Retinal pigment epithelial cell (primary cell): ENCODE measurements around the gene DMD.

Source experiments
- DNase-seq: peaks from one replicate; pipeline ENCODE4 v3.0.0-alpha.2; 2010; ENCODE audit warnings: low read depth
- H3K4me3 ChIP-seq: 2 replicates; pipeline ENCODE4 v1.5.1; 2011; ENCODE audit warnings: mild to moderate bottlenecking, low read length, control low read depth, moderate library complexity
- TF ChIP-seq, protein P1 (sequence below): conservative IDR thresholded peaks from 2 replicates; pipeline ENCODE4 v1.5.1; 2011; ENCODE audit warnings: low read depth, low read length, control low read depth, inconsistent platforms

Gene DMD

DNA sequence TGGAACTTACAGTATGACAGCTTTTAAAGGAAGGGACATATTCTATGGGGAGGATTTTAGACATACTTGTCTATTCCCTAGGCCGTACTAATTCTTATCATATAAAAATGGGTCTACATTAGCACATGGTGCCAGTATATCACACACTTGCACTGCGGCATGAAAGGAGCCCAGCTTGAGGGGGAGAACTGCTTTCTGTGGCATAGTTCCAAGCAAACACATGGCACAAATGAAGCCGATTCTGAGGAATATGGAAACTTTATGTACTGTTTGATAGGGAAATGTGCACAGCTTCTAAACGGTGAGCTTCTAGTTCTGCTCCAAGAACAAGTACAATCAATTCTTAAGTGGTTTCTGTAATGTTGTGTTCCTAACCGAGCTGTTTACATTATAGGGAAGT is 1463.9 kb downstream of the DMD start:
- no peak for DNase-seq
- H3K4me3 ChIP-seq = no peak overlapping the region
- TF ChIP-seq, protein P1, sequence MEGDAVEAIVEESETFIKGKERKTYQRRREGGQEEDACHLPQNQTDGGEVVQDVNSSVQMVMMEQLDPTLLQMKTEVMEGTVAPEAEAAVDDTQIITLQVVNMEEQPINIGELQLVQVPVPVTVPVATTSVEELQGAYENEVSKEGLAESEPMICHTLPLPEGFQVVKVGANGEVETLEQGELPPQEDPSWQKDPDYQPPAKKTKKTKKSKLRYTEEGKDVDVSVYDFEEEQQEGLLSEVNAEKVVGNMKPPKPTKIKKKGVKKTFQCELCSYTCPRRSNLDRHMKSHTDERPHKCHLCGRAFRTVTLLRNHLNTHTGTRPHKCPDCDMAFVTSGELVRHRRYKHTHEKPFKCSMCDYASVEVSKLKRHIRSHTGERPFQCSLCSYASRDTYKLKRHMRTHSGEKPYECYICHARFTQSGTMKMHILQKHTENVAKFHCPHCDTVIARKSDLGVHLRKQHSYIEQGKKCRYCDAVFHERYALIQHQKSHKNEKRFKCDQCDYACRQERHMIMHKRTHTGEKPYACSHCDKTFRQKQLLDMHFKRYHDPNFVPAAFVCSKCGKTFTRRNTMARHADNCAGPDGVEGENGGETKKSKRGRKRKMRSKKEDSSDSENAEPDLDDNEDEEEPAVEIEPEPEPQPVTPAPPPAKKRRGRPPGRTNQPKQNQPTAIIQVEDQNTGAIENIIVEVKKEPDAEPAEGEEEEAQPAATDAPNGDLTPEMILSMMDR = no peak

DNA sequence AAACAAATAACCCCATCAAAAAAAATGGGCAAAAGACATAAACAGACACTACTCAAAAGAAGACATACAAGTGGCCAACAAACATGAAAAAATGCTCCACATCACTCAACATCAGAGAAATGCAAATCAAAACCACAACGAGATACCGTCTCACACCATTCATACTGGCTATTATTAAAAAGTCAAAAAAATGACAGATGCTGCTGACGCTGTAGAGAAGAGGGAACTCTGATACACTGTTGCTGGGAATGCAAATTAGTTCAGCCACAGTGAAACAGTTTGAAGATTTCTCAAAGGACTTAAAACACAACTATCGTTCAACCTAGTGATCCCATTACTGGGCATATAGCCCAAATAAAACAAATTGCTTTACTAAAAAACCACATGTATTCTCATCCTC is 1468.3 kb downstream of the DMD start:
- no peak overlapping the region for H3K4me3 ChIP-seq
- TF ChIP-seq, protein P1 = no peak
- DNase-seq = no peak

DNA sequence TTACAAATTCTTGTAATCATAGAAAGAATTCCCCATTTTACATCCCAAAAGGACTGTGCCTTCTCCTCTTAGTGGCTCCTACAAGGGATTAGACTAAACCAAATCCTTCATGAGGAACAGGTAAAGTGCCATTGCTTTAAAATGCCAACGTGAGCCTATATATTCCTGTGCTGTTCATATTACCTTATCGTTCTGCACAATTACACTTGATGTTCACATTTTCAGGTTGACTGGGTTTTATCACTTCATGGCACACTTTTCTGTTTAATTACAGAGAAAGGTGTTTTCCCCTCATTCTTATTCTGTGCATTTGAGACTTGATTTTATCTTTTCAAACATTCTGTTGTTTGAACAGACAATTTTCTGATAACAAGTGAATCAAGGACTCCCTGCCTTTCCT is 1493.9 kb downstream of the DMD start:
- TF ChIP-seq, protein P1 = no peak
- no peak for DNase-seq
- no peak overlapping the region for H3K4me3 ChIP-seq

DNA sequence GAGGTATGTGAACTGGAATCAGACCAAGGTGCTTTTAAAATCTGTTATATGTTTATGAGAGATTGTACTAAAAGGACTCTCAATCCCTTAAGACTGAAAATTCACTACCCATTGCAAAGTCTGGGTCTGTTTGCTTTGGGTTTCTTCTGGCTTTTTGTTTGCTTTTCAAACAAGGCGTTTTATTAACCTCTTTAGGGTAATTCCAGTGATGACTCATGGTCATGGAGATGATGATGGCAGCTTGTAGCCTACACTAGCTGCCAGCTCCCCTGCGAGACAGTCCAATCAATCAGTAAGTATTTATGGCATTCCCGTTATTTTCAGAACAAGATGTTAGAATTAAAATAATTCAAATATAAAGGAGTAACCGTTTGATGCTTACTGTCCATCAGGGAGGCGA is 1495.7 kb downstream of the DMD start:
- H3K4me3 ChIP-seq = no peak overlapping the region
- TF ChIP-seq, protein P1 = no peak
- no peak for DNase-seq

DNA sequence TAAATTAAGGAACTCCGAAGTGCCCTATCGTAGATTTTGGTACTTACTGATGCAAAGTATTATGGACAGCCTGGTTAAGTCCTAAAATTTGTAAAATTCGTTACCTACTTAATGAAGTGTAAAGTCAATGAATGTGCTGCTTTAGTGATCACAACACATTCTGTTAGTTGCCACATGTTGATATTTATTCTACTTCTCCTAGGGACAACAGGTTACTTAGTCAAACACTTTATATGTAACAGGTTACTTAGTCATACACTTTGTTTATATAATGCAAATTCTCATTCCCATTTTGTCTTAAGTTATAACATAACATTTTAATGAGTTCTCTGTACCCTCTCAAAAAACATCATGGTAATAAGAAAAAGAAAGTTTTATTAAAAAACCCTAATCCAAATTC is 1496.6 kb downstream of the DMD start:
- DNase-seq = no peak
- H3K4me3 ChIP-seq = no peak overlapping the region
- TF ChIP-seq, protein P1 = no peak

DNA sequence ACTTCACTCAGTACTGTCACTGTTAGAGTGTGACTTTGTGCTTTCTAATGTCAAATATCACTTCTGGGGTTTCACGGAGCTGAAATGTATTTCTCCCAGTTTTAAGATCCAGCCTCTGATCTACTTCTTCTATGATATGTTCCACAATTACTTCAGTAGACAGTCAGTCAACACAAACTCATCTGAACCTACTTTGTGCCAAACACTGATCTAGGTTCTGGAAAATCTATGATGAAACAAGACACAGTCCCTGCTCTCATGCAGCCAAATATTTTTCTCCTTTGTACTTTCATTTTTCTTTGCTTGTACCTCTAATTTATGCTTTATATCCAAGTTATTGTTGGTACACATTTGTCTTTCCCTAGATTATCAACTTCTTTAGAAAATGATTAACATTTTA is 1498.2 kb downstream of the DMD start:
- H3K4me3 ChIP-seq = no peak overlapping the region
- TF ChIP-seq, protein P1 = no peak
- DNase-seq = no peak

DNA sequence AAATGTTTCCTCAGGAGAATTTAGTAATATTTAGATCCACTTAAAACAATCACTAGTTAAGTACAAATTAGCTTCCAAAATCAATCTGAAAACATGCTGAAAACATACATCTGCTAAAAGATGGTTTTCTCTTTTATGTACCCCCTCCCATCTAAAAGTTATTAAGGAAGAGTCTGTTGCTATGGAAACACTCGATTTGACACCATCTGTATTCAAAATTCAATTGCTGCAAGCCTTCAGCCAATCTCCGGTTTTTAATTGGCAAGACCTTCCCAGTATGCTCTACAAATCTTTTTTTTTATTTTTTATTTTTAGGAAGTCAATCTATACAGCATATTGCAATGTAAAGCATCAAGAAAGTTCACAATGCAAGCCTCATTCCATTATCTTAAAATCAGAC is 1500.2 kb downstream of the DMD start:
- no peak overlapping the region for H3K4me3 ChIP-seq
- TF ChIP-seq, protein P1 = no peak
- DNase-seq = no peak
